HG03439 (cell line): ENCODE measurements around the gene COL25A1.
"Not testable (repeated sequence)": the region's sequence is repeated elsewhere in the genome, so short reads cannot be mapped to it uniquely, and the experiment has no call there.

Source experiments
- ATAC-seq: cut with Tn5 transposase; IDR thresholded peaks from one replicate; pipeline ENCODE4 v1.9.1; 2021; ENCODE audit warnings: mild to moderate bottlenecking, moderate library complexity; ENCODE audit not compliant: unreplicated experiment

The COL25A1 gene

DNA sequence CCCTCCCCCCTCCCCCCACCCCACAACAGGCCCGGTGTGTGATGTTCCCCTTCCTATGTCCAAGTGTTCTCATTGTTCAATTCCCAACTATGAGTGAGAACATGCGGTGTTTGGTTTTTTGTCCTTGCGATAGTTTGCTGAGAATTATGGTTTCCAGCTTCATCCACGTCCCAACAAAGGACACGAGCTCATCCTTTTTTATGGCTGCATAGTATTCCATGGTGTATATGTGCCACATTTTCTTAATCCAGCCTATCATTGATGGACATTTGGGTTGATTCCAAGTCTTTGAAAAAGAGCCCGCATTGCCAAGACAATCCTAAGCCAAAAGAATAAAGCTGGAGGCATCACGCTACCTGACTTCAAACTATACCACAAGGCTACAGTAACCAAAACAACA is 231.8 kb downstream of the COL25A1 start:
- not testable (repeated sequence) for ATAC-seq

DNA sequence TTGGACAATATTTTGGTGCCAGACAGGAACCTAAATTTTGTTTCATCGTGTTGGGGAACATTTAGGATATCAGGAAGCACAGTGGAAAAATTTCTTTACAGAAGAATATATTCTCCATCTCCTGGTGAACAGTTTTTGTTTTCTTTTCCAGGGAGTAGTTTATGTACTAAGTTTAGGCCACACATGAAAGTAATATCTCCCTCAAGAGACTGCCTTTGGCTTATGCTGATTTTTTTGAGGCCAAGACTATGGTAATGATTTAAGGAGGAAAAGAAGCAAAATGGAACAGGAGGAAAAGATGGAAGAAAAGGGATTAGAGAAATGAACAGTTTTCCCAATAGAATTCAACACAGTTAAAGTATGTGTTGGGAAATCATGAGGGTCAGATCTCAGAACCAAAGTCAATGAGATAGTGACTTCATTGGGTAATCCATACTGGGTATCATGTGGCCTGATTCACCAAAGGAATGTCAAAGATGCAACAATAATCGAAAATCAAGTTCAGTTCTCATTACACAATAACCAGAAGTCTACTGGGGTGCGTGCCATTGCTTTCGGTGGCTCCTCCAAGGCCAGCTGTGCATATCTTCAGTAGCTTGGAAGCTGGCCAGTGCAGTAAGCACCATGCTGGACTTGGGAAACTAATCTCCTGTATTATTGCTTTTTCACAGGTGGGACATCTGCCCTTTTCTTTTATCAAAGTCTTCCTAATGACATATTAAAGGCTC is 234.8 kb downstream of the COL25A1 start:
- ATAC-seq, result no peak

DNA sequence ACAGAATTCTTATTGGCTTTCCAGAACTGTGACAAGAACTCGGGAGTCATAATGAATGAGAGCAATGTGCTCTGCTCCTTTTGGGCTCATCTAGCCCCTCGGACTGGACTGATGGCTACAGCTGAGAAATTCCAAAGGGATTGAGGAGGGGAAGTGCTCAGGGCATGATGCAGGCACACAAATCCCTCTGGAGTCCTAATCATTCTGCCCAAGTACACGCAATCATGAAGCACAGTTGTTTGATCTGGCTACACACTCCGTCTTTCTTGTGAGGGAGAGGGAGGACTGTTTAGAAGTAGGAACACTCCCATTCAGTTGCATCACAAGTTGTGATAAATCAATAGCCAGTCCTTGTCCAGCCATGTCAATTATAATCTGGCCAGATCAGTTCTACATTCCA is 237.5 kb downstream of the COL25A1 start:
- no peak for ATAC-seq

DNA sequence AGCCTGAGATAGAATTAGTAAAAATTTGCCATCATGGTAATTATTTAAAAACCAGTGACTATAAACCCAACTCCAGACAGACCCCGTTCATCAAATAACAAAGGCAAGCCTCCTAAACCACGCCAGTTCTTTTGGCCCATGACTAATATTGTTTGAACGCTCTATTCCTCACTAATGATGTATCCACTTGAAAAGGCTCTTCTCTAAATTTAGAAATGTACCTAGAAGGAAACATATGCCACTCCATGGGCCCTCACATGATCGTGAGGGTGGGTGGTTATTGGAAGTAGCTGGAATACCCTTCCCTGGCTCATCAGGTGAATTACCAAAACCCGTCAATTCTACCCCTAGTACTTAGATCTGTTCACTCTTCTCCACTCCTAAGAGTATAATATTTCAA is 249.2 kb downstream of the COL25A1 start:
- no peak for ATAC-seq

DNA sequence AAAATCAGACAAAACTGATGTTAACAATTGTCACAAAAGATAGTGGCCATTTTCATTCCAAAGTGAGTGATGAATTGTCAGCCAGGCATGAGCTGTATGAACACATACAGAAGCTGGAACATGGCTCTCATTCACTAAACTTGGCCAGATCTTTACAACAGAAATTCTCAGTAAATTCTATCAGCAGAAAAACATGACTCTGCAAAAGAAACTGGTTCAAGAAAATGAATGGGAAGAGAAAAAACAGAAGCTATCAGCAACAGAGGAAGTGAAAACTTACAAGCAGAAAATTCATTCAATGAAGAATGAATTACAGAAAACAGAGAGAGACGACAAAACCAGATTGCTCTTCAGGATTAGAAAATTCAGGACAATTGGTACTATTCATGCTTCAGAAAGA is 249.6 kb downstream of the COL25A1 start:
- no peak for ATAC-seq

DNA sequence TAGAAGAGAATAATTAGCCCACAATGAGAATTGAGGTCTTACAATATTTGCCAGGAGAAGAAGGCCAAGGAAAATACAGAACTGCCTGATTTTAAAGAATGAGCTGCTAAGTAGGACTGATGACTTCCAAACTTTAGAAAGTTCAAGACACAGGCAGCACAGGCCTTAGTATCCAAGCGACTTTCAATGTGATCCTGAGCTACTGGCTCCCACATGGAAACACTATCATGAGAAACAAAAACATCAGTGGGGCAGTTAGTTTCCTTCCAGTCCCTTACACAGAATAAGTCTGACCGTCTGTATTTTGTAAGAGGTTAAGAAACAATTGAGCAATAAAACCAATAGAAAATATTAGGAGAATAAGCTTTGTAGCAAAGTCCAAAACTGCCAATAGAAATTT is 251.4 kb downstream of the COL25A1 start:
- no peak for ATAC-seq

DNA sequence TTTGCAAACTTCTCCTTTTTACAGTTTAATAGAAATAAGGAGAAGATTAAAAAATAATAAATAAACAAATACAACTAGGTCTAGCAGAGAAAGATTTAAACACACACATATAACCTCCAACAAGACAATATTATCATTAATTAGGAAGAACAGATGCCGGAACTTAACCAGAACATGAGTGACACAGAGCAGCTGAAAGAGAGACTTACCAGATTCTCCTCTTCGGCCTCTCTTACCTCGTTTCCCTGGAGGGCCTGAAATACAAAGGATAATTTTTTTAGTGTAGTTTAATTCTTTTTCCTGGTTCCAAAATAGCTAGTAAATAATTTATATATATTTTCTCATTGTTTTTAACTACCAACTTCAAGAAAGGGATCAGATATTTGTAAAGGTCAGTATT is 252.5 kb downstream of the COL25A1 start:
- no peak for ATAC-seq

DNA sequence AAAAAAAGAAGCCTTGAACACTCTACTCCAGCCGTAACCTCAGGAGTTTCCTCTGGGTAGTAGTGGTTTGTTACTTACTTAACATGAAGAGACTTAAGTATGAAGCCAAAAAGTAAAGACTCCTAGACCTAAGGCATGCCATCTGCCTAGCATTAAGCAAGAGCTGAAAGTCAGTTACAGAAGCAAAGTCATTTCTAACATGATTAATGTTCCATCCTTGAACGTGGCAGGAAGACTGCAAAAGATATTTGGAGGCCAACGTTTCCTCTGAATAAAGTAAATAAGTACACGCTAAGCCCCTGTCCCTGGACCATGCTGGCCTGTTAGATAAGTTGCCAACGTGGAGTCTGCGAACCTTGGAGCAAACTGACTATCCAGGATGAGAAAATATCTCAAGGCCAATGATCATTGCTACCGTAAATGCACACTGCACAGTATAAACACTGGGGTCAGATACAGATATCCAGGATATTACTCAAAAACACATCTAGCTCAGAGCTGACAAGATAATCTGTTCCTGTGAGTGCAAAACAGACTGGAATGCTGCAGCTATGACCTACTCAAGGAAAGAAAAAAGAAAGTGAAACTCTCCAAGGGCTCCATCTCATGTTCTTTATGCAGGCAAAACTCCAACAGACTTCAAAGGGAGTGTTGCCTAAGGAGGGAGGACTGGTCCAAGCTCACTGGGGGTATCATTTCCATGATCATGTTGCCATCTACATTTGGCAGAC is 255.8 kb downstream of the COL25A1 start:
- no peak for ATAC-seq

DNA sequence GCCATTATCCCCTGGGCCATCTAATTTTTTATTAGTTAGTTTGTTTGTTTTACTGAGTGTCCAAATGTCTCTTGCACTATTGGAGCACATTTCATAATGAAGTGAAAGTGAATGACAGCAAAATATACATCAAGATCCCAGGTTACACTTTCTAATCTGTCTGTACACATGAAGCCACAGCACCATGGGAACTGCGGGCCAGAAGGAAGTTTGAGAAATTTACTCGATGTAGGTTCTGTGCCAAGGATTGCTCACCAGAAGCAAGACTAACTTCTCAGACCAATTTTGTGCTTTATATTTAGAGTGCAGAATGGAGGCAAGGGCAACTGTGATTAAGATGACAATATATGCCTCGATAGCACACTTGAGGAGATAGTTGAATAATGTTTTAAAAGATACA is 258.0 kb downstream of the COL25A1 start:
- no peak for ATAC-seq

DNA sequence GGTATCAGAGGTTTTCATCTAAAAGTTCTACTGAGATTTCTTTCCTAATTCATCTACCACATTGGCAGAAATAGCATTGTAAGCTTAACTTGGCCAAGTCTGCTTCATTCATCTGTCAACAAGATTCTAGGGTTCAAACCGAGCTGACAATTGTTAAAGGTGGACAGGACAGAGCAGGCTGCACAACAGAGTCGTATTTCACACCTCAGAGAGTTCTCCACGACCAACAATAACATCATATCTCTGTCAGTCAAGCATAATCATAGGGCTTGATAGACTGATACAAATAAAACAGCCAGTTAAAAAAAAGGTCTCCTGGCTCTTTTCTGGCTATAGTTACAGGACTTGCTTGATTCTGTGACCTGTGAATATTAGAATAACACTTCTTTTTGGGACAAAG is 259.2 kb downstream of the COL25A1 start:
- ATAC-seq, result no peak

DNA sequence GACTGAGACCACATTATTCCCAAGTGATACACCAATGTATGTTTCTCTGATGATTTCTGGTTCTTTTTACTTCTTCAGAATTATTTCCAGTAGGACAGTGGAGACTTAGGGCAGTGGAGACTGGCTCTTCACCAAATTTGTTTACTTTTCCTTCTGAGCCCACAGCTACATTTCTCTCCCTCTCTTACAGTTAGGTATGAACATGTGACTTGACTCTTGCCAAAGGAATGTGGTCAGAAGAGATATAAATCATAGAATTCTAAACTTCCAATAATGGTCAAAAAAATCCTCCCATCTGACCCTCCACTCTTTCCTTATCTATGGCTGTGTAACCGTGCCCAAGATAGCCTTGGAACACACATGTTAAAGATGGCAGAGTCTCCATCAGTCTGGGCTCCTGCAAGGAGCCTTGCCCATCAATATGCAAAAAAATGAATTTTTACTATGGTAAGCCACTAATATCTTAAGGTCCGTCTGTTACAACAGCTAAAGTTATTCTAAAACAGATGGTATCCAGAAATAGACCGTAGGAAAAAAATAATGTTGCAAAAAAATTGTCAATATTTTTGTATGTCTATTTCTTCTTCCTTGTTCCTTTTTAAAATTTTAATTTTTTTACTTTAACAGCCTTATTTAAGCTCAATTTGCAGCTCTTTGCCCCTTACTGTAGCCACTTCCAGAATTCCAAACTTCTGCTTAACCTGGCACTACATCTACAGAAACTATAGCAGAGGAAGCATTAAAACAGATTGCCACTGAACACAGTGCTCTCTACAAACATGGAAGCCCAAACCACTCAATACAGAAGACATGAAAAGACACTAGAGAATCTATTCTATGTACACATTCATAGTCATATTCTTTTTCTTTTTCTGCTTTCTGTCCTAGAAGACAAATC is 260.7 kb downstream of the COL25A1 start:
- ATAC-seq, result no peak

DNA sequence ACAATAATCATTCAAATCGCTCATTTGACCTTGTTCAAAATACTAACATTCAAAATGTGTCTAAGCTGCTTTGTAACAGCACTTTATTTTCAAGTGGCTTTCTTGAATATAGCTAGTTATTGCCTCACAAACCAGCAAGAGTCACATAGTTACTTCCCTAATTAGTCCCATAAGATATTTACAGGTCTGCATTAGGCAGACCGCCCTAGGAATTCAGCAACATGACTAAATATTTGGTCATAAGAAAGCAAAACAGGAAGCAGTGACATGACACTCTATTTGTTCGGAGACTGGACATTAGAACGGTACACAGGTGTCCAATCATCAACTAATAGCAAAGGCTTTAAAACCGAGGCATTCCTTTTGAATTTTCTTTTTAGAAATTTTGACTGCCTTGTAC is 262.0 kb downstream of the COL25A1 start:
- no peak for ATAC-seq

DNA sequence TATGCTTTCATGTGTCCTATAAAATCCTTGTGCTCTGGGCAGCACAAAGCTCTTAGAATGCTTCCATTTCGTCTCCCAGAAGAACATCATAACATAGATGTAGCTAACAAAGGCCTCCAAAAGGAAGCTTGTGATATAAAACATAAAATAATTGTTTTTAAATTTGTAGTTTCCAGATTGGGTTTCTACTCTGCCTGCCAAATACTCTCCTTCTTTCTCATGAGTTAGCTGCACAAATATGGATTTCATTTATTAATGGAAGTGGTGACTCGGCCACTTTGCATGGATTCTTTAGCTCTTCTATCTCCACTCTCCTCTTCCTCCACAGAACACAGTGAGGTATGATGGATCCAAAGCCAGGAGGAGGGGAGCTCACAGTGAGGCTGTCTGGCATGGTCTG is 265.4 kb downstream of the COL25A1 start:
- no peak for ATAC-seq

DNA sequence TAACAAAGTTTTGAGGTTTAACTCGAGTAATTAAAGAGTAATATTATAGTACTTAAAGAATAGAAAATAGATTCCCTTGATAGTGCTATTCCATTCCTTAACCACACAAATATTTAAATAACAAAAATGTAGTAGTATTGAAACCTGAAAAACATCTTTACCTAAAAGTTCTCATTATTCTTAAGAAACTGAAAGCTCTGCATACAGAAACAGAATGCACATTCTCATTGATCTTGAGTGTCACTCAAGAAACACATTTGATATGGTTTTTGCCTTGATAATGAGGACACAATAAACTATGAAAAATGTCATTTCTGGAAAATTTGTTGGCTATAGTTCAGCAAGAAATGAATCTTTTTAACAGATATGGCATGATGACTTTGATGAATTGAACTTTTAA is 268.5 kb downstream of the COL25A1 start:
- no peak for ATAC-seq

DNA sequence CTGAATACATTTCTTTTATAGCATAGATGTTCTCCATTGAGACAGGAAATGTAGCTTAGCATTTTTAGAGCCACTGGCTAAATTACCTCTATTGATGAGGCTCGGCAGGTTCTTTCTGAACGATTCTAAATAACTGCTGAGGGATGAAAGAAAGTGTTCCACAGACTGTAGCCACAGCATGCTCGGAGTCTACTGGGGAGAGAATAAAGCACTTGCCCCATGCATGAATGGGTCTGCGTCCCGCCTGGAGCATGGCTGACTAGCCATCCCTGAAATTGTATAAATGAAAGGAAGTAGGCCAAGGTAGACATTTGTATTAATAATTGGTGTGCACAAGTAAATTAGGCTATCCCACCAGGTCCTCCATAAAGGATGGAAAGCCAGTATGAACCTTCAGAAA is 269.8 kb downstream of the COL25A1 start:
- no peak for ATAC-seq

DNA sequence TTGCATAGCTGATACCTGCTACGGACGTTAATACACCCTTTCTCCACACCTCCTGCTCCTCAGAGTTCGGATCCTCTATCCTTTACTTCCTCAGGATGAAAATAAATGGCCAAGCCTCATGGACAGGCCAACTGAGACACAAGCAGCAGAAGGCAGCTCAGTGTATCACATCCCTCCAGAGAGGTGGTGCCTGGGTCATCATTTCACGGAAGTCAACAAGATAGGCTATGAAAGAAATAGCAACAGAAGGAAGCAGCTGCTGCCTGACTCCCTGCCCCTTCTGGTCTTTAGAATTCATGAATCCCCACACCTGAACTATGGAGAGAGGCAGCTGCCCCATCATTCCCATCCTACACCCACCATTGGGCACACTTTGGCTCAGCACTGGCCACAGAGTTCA is 272.5 kb downstream of the COL25A1 start:
- no peak for ATAC-seq

DNA sequence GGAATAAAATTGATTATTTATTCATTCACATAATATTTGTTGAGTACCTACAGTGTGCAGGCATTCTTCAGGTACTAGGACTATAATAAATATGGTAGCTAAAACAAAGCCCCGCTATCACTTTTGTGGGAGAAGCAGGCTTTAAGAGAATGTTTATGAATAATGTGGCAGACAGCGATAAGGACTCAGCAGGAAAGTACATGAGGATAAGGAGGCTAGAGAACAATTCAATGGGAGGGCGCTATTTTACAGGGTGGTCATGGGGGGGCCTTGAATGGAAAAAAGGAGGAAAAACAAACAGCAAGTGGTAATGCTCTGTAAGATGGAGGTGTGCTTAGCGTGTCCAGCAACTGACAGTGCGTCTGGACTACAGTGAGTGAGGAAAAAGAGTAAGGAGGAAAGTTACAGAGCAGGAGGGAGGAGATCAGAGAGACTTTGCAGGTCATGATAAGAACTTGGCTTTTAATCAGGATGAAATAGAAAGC is 275.4 kb downstream of the COL25A1 start:
- ATAC-seq, result no peak

DNA sequence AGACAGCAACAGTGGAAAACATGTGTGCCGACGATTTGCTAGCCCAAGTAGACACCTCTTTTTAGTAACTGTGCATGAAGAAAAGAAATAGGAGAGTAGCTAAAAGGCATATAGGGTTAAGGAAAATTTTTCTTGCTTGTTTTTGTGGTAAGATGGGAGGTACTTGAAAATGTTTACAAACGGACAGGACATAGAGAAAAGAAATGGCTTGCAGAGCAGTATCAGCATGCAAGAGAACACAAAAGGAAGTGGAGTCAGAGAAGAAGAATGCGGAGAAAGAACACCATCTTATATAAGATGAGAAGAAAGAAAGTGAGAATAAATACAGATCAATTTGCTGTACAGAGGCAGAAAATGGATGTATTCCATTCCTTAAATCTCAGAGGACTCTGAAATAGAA is 275.9 kb downstream of the COL25A1 start:
- ATAC-seq, result no peak

DNA sequence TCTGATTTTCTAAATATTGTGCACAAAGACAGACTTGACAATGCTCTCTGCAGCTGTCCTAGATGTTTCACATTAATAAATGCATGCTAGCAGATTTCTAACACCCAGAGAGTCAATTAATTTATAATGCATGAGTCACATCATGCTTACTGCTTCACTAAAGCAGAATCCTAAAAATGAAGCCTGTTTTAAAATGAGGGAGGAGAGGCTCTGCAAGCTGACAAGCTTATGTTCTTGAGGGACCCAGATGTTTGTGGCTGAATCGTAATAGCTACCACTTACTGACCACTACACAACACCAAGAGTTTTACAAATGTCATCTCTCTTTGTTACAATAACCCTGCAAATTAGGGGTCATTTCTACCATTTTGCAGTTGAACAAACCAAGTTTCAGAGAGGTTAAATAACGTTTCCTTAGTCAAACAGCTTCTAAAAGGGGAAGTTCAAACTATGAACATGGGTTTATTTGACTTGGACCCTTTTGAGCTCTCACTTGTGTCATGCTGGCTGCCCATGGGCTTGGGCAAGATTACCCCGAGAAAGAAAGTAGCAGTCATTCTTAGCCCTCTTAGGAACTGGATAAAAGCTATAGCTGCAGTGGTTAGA is 276.9 kb downstream of the COL25A1 start:
- no peak for ATAC-seq

DNA sequence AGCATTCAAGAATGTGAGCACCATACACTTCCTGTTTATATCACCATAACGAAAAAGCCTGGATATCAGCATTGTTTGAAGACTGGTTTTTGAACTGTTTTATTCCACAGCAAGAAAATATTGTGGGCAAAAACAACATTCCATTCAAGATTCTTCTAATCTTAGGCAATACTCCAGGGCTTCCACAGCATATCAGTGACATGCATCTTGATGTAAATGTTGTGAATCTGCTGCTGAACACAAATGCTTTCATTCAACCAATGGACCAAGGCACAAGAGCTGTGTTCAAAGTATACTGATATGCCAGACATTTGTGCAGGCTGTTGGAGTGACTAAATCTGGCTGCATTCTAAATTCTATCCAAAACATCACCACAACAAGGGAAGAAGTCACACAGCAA is 279.5 kb downstream of the COL25A1 start:
- ATAC-seq, result no peak

DNA sequence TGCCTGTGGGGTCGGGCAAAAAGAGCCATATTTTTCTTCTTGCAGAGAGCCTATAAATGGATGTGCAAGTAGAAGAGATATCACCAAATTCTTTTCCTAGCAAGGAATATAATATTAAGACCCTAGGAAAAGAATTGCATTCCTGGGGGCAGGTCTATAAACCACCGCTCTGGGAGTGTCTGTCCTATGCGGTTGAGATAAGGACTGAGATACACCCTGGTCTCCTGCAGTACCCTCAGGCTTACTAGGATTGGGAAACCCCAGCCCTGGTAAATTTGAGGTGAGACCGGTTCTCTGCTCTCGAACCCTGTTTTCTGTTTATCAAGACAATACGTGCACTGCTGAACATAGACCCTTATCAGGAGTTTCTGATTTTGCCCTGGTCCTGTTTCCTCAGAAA is 280.8 kb downstream of the COL25A1 start:
- ATAC-seq, result not testable (repeated sequence)
